H7 (cell line): ENCODE measurements around the gene SATB1. TPM values are rescaled to one million over a fixed set of nuclear protein-coding genes. Genes with fewer than 3 reads are reported as not detected.

ENCODE experiments used
- DNase-seq: peaks from one replicate; pipeline ENCODE4 v3.0.0; 2012
- H3K27me3 ChIP-seq: 2 replicates; pipeline ENCODE4 v1.6.0; 2011; ENCODE audit warnings: mild to moderate bottlenecking, low read length; ENCODE audit not compliant: control insufficient read depth, insufficient read depth
- H3K36me3 ChIP-seq: replicated peaks from 2 replicates; pipeline ENCODE4 v1.5.1; 2011; ENCODE audit warnings: low read length; ENCODE audit not compliant: control insufficient read depth, insufficient read depth
- H3K4me3 ChIP-seq: 2 replicates; pipeline ENCODE4 v1.5.1; 2011; ENCODE audit warnings: low read depth, mild to moderate bottlenecking, control low read depth, low read length, moderate library complexity; ENCODE audit not compliant: insufficient read depth
- total RNA-seq: library from RNA; depleted of rRNA; stranded (reverse); fragments of >200 nt; shearing (Covaris generic); gene quantifications from 2 replicates; pipeline ENCODE4 v1.2.3, GENCODE V29; 2014

Gene SATB1
- total RNA-seq, 1 experiment from 2014 or later, result 7.5 TPM

DNA sequence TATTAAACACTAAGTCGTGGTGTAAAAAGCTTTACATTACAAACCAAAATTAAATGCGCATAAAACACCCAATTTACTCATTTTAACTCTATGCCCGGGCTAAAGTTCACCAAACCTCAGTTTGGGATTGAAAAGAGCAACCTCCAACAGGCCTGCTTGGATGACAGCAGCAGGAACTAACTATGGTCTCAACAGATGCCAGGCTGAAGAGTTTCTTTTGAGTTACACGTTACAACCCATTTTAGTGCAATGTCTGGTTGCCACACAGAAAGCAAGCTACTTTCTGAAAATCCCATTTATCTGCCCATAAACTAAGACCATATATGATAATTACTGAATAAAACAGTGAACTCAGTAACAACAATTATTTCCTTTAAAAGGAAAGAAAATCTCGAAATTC lies 2.2 kb downstream of the SATB1 start:
- H3K27me3 ChIP-seq, result peaks cover 16% of the 10 kb centered on the region
- no peak for DNase-seq
- no peaks in the 10 kb centered on the region for H3K36me3 ChIP-seq
- peak overlapping the region; percentile 3; the same call in 1 of the 2 replicates for H3K4me3 ChIP-seq

DNA sequence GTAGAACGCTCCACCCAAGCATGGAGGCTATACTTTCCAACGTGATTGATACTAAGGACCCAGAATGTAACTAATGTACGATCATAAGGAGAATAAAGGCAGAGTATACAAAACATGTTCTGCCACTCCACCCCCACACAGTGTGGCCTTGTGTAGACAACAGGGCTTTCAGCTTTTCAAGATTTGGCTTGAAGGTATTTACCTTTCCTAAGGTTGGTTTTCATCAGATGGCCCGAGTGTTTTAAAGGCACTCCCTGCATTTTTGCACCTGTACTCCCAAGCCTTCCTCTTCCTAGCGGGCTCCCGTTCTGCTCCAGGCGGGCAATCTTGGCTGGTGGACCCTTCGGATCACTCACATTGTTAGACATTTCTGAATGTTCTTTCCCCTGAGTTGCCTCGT lies 4.6 kb downstream of the SATB1 start:
- H3K27me3 ChIP-seq, result peaks cover 10% of the 10 kb centered on the region
- DNase-seq, result no peak
- H3K36me3 ChIP-seq, result no peaks in the 10 kb centered on the region
- no peak overlapping the region for H3K4me3 ChIP-seq

DNA sequence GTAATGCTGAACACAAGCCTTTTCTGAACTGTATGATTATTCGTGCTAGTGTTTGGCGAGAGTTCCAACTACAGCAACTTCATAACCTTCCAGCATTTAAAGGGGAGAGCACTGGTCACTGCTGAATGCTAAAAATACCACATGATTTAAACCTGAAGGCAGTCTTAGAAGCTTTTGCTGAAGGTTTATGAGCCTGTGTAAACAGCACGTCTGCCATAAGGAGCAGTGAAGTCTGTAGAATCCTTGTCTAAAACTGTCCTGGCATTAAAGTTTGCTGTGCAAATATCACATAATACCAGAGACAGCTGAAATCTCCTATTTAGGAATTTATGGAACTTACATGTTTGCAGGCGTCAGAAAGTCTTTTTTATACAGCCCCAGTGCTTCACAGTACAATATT lies 5.9 kb downstream of the SATB1 start:
- 0 out of 2 replicates have a peak, but pooled peaks cover 2% of the 10 kb centered on the region for H3K36me3 ChIP-seq
- H3K4me3 ChIP-seq, result no peak overlapping the region
- no peak for DNase-seq
- H3K27me3 ChIP-seq, result peaks cover 4% of the 10 kb centered on the region

DNA sequence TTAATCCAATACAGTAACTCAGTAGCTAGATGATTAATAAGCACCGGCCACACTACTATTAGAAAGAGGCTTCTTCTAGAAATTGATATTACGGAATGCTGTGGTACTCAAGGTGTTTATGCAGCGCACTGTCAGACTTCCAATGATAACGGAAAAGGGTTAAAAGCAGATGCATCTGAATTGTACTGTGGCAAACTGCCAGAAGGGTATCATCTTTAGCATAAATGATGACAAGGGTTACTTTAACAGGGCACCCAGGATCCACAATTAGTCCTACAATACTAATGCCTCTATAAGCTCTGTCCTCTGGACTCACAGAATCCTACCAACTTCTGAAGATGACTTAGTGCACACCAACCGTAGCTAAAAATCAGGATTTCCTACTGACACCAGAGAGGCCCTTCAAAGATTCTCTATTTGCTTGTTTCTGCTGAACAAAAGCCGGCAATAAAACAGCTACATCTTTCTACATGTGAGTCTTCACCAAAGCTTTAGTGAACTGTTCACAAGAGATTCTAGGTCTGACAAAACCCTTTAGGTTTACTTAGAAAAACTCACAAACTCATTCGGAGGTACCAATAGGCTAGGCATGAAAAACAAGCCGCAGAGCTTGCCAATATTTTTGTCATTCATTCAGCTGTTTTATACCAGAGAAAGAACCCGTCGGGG lies 7.1 kb downstream of the SATB1 start:
- Histone ChIP-seq H3K4me3 (no peak overlapping the region), H3K27me3 (no peaks in the 10 kb centered on the region; the same call in 1 of the 2 replicates), H3K36me3 (0 out of 2 replicates have a peak, but pooled peaks cover 2% of the 10 kb centered on the region)
- no peak for DNase-seq

DNA sequence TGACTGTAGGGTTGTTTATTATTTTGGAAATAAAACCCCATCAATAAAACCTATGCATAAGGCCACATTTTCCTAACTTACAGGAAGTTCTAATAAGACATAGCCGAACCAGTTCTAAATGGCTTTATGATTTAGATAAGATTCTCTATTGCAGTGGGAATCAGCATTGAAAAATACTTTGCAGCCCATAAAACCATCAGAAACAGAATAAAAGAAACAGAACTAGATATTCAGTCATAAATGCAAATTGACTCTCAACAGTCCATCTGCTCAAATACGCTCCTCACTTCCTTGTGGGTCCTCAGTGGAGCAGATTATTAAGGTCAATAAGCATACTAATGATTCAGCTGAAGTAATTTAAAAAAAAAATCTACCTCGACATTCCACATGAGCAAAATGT lies 8.8 kb downstream of the SATB1 start:
- Histone ChIP-seq H3K4me3 (no peak overlapping the region), H3K27me3 (no peaks in the 10 kb centered on the region), H3K36me3 (0 out of 2 replicates have a peak, but pooled peaks cover 2% of the 10 kb centered on the region)
- DNase-seq, result no peak

DNA sequence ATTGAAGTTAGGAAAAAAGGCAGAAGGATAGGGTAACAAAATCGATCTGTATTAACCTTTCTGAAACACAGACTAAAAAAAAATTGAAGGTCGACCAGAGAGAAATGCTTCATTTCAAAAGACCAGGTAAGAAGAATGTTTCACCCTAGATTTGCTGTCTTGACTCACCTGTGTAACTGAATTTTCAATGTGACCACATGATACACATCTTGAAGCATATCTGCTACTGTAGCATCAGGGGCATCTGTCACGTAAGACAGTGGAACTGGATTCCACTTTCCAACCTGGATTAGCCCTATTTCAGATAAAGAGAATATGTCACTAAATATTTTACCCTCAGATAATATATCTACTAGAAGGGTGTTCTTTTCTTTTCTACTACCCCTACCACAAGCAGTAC lies 9.3 kb downstream of the SATB1 start:
- DNase-seq, result no peak
- Histone ChIP-seq H3K36me3 (0 out of 2 replicates have a peak, but pooled peaks cover 2% of the 10 kb centered on the region), H3K27me3 (no peaks in the 10 kb centered on the region)

DNA sequence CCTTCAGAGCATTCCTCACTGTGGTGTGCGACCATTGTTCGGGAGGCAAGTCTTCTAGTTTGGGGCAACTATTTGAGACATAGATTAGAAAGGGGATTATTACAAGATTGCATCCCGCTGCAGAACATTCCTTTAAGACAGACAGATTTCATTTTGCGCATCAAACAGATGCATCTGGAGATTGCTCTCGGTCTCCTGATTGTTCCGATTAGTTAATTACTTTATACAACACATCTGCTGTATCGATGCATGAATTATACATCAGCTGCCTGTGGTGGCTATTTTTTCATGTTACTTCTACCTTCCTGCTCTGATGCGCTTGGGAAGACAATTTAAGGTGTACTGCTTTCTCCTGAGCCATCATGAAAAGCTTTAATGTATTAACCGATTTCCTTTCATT lies 10.0 kb downstream of the SATB1 start:
- no peak for DNase-seq
- 0 out of 2 replicates have a peak, but pooled peaks cover 2% of the 10 kb centered on the region for H3K36me3 ChIP-seq
- no peak overlapping the region for H3K4me3 ChIP-seq
- no peaks in the 10 kb centered on the region for H3K27me3 ChIP-seq

More for the DNA sequence above, 9.3 kb downstream of the SATB1 start:
- no peak overlapping the region for H3K4me3 ChIP-seq

DNA sequence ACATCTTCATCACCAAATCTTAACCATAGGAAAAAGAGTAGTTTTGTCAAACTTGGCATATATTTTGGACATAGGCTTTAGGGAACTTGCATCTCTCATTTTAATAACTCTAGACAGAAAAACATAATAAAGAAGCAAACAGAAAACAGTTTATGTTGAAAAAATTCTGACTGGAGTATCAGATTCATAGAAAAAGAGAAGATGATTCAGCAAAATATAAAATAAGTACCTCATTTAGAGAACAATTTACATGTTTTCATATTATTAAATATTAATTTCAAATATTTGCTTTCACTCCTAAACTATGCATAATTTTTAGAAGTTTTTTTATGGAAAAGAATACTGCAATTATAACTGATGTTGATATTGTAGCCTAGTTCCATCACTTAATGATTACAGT lies 12.5 kb downstream of the SATB1 start:
- DNase-seq, result no peak
- H3K36me3 ChIP-seq, result 0 out of 2 replicates have a peak, but pooled peaks cover 2% of the 10 kb centered on the region
- H3K27me3 ChIP-seq, result no peaks in the 10 kb centered on the region
- H3K4me3 ChIP-seq, result no peak overlapping the region

DNA sequence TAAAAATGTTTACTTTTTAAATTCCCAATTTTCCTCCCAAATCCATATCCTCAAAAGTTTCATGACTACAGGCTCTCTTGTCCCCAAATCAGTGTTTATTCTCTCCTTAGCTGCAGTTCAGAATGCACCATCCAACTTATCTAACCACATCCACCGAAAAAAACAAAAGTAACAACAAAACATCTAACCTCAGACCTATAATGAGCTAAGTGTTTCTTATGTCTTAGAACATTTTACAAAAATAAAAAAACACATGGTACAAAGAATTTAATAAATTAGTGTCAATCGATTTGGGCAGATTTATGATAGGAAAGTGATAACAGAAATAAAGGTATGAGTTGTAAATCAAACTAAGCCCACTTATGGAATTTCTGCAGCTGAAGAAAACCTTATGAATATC lies 13.6 kb downstream of the SATB1 start:
- Histone ChIP-seq H3K27me3 (no peaks in the 10 kb centered on the region), H3K4me3 (no peak overlapping the region), H3K36me3 (0 out of 2 replicates have a peak, but pooled peaks cover 2% of the 10 kb centered on the region)
- DNase-seq, result no peak

DNA sequence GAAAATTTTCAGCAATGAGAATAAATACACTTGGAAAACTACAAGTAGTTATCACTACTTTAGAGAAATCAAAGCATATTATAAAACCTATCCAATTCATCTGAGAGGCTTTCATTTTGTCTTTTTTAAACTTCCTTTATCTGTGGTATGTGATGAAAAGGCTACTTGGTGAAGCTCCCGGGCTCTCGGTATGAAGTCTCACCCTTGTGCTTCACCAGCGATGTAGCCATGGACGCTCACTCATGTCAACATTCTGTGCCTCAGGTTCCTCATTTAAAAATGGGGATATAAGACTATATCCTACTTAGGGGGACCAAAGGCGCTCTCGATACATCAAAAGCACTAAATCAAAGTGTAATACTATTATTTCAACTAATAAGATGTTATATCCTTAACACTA lies 14.9 kb downstream of the SATB1 start:
- H3K36me3 ChIP-seq, result 0 out of 2 replicates have a peak, but pooled peaks cover 2% of the 10 kb centered on the region

DNA sequence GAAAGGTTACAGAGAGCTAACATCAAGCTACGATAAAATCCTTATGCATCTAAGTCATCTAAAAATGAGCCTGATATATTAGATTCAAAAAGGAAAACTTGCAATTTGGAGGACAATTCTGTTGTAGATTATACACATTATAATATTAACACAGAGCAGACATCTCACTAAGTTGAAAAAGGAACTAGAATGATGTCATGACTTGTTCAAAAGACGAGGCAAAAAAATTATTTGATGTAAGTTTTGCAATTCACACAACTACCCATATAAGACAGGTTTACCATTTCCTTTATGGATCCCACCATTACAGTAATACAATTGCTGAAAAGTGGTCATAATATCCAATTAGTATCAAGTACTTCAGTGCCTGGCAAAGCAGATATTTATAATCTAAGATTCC lies 15.9 kb downstream of the SATB1 start:
- Histone ChIP-seq H3K36me3 (no peaks in the 10 kb centered on the region), H3K27me3 (no peaks in the 10 kb centered on the region), H3K4me3 (no peak overlapping the region)
- DNase-seq, result no peak

More for the DNA sequence above, 14.9 kb downstream of the SATB1 start:
- DNase-seq, result no peak
- H3K27me3 ChIP-seq, result no peaks in the 10 kb centered on the region
- H3K4me3 ChIP-seq, result no peak overlapping the region

DNA sequence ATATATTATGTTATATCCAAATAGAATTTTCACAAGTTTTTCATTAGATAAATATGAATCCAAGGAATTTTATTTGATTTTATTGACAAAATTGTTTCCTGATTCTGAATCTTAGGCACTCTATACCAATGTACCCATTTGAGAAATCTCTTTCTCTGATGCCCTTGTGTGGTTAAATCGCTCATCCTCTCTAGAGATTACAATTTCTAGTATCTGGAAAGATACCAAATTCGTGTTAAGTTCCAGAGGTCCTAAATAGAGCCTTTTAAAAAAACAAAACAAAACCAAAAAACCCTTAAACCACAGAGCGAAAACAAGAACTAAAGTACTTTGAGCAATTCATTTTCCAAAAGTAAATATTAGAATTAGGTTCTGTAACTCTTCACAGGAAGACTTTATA lies 20.0 kb downstream of the SATB1 start:
- no peaks in the 10 kb centered on the region for H3K36me3 ChIP-seq
- no peaks in the 10 kb centered on the region for H3K27me3 ChIP-seq
- no peak overlapping the region for H3K4me3 ChIP-seq
- no peak for DNase-seq

DNA sequence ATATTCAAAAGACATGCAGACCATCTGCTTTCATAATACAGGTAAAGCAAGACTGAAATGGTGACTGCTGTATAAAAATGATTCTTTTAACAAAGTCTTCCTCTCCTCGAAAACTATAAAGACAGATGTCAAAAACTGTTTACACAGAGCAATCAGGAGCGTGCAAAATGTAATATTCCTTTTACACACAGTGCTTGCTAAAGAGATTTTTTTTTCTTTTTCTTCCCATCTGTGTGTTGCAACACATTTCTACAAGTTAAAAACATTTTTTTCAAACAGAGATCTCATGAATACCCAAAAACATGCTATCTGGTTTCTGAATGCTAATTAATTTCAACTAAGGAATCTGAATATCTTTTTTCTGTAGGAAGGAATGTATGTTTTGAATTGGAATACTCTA lies 22.1 kb downstream of the SATB1 start:
- DNase-seq, result no peak
- no peaks in the 10 kb centered on the region for H3K36me3 ChIP-seq
- H3K4me3 ChIP-seq, result no peak overlapping the region
- H3K27me3 ChIP-seq, result no peaks in the 10 kb centered on the region

DNA sequence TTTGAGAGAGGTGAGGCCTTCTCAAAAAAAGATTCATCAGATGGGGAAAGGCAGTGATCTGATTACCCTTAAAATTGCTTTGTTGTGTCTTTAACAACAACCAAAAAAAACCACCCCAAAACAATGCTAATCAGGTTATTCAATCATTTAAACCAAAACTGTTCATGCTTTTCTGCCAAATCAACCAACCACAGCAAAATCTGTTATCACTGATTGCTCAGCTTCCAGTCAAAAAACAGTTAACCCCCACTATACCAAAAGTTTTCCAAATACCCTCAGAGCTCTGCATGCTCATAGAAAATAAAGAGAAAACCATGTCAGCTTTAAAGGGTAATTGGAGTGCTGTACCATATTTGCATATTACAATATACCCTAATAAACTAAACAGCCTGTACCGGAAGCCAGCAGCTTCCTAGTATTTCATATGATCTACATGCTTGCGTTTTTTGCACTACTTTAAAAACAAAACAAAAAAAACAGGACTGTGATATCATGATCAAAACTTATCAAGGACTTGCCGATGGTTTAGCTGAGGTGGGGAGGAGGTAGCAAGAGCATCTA lies 22.8 kb downstream of the SATB1 start:
- no peak for DNase-seq
- no peaks in the 10 kb centered on the region for H3K36me3 ChIP-seq
- H3K4me3 ChIP-seq, result no peak overlapping the region
- no peaks in the 10 kb centered on the region for H3K27me3 ChIP-seq

DNA sequence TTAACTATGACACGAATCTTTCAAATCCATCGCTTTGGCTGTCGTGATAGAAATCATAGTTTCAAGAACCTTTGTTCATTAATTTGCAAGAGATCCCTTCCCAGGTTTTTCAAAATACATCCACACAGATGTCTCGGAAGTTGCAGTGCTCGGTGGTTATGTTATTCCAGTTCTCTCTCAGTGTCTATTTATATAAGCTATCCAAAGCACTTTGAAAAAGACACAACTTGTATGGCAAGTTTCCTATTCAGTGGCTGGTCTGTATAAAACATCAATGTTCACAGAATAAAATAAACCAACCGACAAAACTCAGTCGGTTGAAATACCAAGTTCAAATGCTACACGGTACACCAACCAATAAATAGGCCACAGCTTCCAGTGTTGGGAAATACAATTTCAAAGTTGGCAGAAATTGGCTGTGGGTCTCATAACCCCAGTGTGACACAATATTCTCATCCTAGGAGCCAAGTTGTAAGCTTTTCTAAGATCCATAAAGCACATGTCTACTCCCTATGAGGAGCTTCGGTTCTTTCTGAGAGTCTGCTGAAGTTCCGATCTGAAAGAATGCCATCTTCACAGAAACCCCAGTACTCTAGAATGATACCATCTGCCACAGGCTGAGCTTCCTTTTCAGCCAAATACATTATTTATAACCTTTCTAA lies 23.7 kb downstream of the SATB1 start:
- Histone ChIP-seq H3K4me3 (no peak overlapping the region), H3K27me3 (no peaks in the 10 kb centered on the region), H3K36me3 (no peaks in the 10 kb centered on the region)
- no peak for DNase-seq
